Astrocyte (in vitro differentiated cells and primary cell): ENCODE results near the gene CD70.

ENCODE experiments used
- CTCF ChIP-seq: IDR thresholded peaks from 2 replicates; pipeline ENCODE4 v1.5.1; 2011; ENCODE audit warnings: low read depth, mild to moderate bottlenecking, inconsistent platforms, low read length, moderate library complexity; ENCODE audit not compliant: insufficient read depth
- EZH2 ChIP-seq: IDR thresholded peaks from 2 replicates; pipeline ENCODE4 v1.6.1; 2012; ENCODE audit warnings: mild to moderate bottlenecking, low read length, inconsistent platforms; ENCODE audit not compliant: insufficient read depth

GRCh38 chr19:6568010-6568526 lies 22.9 kb downstream of the CD70 start:
- no peak for TF ChIP-seq CTCF
- no peak for TF ChIP-seq EZH2
